CD4-positive, CD25-positive, alpha-beta regulatory T cell (primary cell): Measurements from ENCODE around the gene RBM19. TPM values are rescaled to one million over a fixed set of nuclear protein-coding genes. Genes with fewer than 3 reads are reported as not detected.

ENCODE experiments used
- ATAC-seq, 2 donors: fragments of 150-1000 bp; cut with Tn5 transposase; one replicate each; pipeline ENCODE4 v1.10.0; 2021; ENCODE audit warnings: low read depth in 2 of 2, moderate number of reproducible peaks in 2 of 2, moderate library complexity in 1 of 2
- DNase-seq, 3 donors: peaks; one replicate each; pipeline versions ENCODE4 v3.0.0 to v3.0.0-alpha.2; 2012 to 2022; ENCODE audit warnings: mixed read lengths in 1 of 3
- H3K27ac ChIP-seq: one replicate; pipeline ENCODE4 v1.7.0; 2013; ENCODE audit warnings: mild to moderate bottlenecking, low read length; ENCODE audit not compliant: insufficient read depth, poor library complexity, severe bottlenecking
- H3K27me3 ChIP-seq: one replicate; pipeline ENCODE4 v1.7.0; 2013; ENCODE audit warnings: low read length; ENCODE audit not compliant: control insufficient read depth, insufficient read depth
- H3K36me3 ChIP-seq: one replicate; pipeline ENCODE4 v1.7.0; 2013; ENCODE audit warnings: mild to moderate bottlenecking, low read length, moderate library complexity; ENCODE audit not compliant: control insufficient read depth, insufficient read depth
- H3K4me1 ChIP-seq: 2 replicates; pipeline ENCODE4 v1.7.0; 2013; ENCODE audit warnings: mild to moderate bottlenecking, low read length; ENCODE audit not compliant: insufficient read depth, control insufficient read depth, poor library complexity, severe bottlenecking
- H3K4me3 ChIP-seq: one replicate; pipeline ENCODE4 v1.7.0; 2013; ENCODE audit warnings: low read depth, mild to moderate bottlenecking, low read length, moderate library complexity
- H3K9me3 ChIP-seq, 2 experiments: 1 replicate in 1 of 2; 2 replicates in 1 of 2; pipeline ENCODE4 v1.7.0; 2013; ENCODE audit warnings: low read length in 2 of 2, mild to moderate bottlenecking in 1 of 2, moderate library complexity in 1 of 2; ENCODE audit not compliant: control insufficient read depth in 2 of 2
- H3K27ac Mint-ChIP-seq, 3 donors: one replicate each; pipeline ENCODE4 v1.8.0; 2020 to 2022; ENCODE audit warnings: mild to moderate bottlenecking in 3 of 3, mixed read lengths in 3 of 3, moderate library complexity in 2 of 3
- H3K27me3 Mint-ChIP-seq: one replicate; pipeline ENCODE4 v1.8.0; 2022; ENCODE audit warnings: mild to moderate bottlenecking, mixed read lengths
- H3K36me3 Mint-ChIP-seq: one replicate; pipeline ENCODE4 v1.8.0; 2020; ENCODE audit warnings: mixed read lengths
- H3K4me1 Mint-ChIP-seq, 4 donors: one replicate each; pipeline ENCODE4 v1.8.0; 2020 to 2022; ENCODE audit warnings: mixed read lengths in 4 of 4, mild to moderate bottlenecking in 1 of 4
- H3K4me3 Mint-ChIP-seq, 4 donors: one replicate each; pipeline ENCODE4 v1.8.0; 2020 to 2022; ENCODE audit warnings: mild to moderate bottlenecking in 4 of 4, mixed read lengths in 4 of 4, moderate library complexity in 3 of 4
- H3K9me3 Mint-ChIP-seq, 7 donors: one replicate each; pipeline ENCODE4 v1.8.0; 2020 to 2022; ENCODE audit warnings: mixed read lengths in 7 of 7, mild to moderate bottlenecking in 3 of 7, moderate library complexity in 2 of 7
- polyA plus RNA-seq, 4 donors: library from polyadenylated mRNA; unstranded; fragments of 300-500 nt; fragmentation: Illumina TruSeq; gene quantifications; one replicate each; pipeline ENCODE4 v1.2.3, GENCODE V29; 2021
- total RNA-seq: library from RNA; stranded (reverse); gene quantifications from one replicate; pipeline ENCODE4 v1.2.3, GENCODE V29; 2022

The RBM19 gene
- total and polyA plus RNA-seq, 5 donors from 2014 or later: 6.3 to 66.2 (median 6.9) TPM

- DNase-seq: no peak
- no peaks in the 10 kb centered on the region for H3K9me3 ChIP-seq
- H3K27me3 ChIP-seq: peaks cover 7% of the 10 kb centered on the region
- Mint-ChIP-seq H3K27ac (no peak overlapping the region), H3K9me3 (peaks cover 0 to 4% (median 0%) of the 10 kb centered on the region in 7 donors), H3K4me1 (peaks cover 0 to 5% (median under 1%) of the 10 kb centered on the region in 4 donors), H3K27me3 (peaks cover 45% of the 10 kb centered on the region), H3K36me3 (no peaks in the 10 kb centered on the region), H3K4me3 (no peak overlapping the region)
- no peaks in the 10 kb centered on the region for H3K36me3 ChIP-seq
- H3K27ac ChIP-seq: no peak overlapping the region
- ATAC-seq: no peak
- H3K4me1 ChIP-seq: no peaks in the 10 kb centered on the region
- no peak overlapping the region for H3K4me3 ChIP-seq
These were observed 7.2 kb upstream of the RBM19 start for GRCh38 chr12:113973109-113973904.

- Histone ChIP-seq H3K4me3 (no peak overlapping the region), H3K27me3 (peaks cover 6% of the 10 kb centered on the region), H3K27ac (no peak overlapping the region), H3K36me3 (no peaks in the 10 kb centered on the region), H3K9me3 (no peaks in the 10 kb centered on the region), H3K4me1 (peaks cover 9% of the 10 kb centered on the region)
- H3K4me3 Mint-ChIP-seq: no peak overlapping the region
- H3K4me1 Mint-ChIP-seq: peaks cover 0 to 16% (median 10%) of the 10 kb centered on the region in 4 donors
- no peak for DNase-seq
- peaks cover 44% of the 10 kb centered on the region for H3K27me3 Mint-ChIP-seq
- H3K9me3 Mint-ChIP-seq: peaks cover 0 to 4% (median 0%) of the 10 kb centered on the region in 7 donors
- H3K36me3 Mint-ChIP-seq: no peaks in the 10 kb centered on the region
- no peak overlapping the region for H3K27ac Mint-ChIP-seq
- ATAC-seq: no peak
These were observed 5.3 kb upstream of the RBM19 start for GRCh38 chr12:113971392-113971791.

- Histone ChIP-seq H3K36me3 (no peaks in the 10 kb centered on the region), H3K9me3 (no peaks in the 10 kb centered on the region), H3K4me1 (peaks cover 17% of the 10 kb centered on the region), H3K4me3 (no peak overlapping the region), H3K27me3 (peaks cover 4% of the 10 kb centered on the region), H3K27ac (no peak overlapping the region)
- Mint-ChIP-seq H3K4me3 (no peak overlapping the region), H3K27me3 (peaks cover 44% of the 10 kb centered on the region), H3K36me3 (no peaks in the 10 kb centered on the region), H3K4me1 (peaks cover 5 to 26% (median 16%) of the 10 kb centered on the region in 4 donors), H3K9me3 (peaks cover 0 to 4% (median 0%) of the 10 kb centered on the region in 7 donors), H3K27ac (no peak overlapping the region)
- DNase-seq (no peak), ATAC-seq (no peak)
These were observed 4.1 kb upstream of the RBM19 start for GRCh38 chr12:113970211-113970610.

GRCh38 chr12:113967368-113967767 lies 1.2 kb upstream of the RBM19 start:
- peaks cover 25% of the 10 kb centered on the region for H3K27me3 Mint-ChIP-seq
- no peak overlapping the region for H3K4me3 ChIP-seq
- peaks cover 10 to 47% (median 32%) of the 10 kb centered on the region in 4 donors for H3K4me1 Mint-ChIP-seq
- peaks cover 12% of the 10 kb centered on the region for H3K36me3 Mint-ChIP-seq
- no peak overlapping the region for H3K27ac ChIP-seq
- H3K27ac Mint-ChIP-seq: peak overlapping the region in 1 of 3 donors; percentile 97
- peaks cover 24% of the 10 kb centered on the region for H3K4me1 ChIP-seq
- no peaks in the 10 kb centered on the region for H3K9me3 ChIP-seq
- H3K9me3 Mint-ChIP-seq: peaks cover 0 to 3% (median 0%) of the 10 kb centered on the region in 7 donors
- H3K36me3 ChIP-seq: peaks cover 4% of the 10 kb centered on the region
- no peaks in the 10 kb centered on the region for H3K27me3 ChIP-seq
- ATAC-seq (no peak), DNase-seq (no peak)
- H3K4me3 Mint-ChIP-seq: peak overlapping the region in 3 of 4 donors; percentile 95 to 98 (median 96)

GRCh38 chr12:113962733-113963132 lies 3.4 kb downstream of the RBM19 start:
- Histone ChIP-seq H3K27ac (no peak overlapping the region), H3K27me3 (no peaks in the 10 kb centered on the region), H3K4me1 (peaks cover 24% of the 10 kb centered on the region), H3K4me3 (no peak overlapping the region), H3K9me3 (no peaks in the 10 kb centered on the region), H3K36me3 (peaks cover 51% of the 10 kb centered on the region)
- ATAC-seq (no peak), DNase-seq (no peak)
- H3K36me3 Mint-ChIP-seq: peaks cover 48% of the 10 kb centered on the region
- H3K9me3 Mint-ChIP-seq: peaks cover 0 to 3% (median 0%) of the 10 kb centered on the region in 7 donors
- peaks cover 7% of the 10 kb centered on the region for H3K27me3 Mint-ChIP-seq
- peak overlapping the region in 2 of 3 donors; percentile 19 to 90 for H3K27ac Mint-ChIP-seq
- H3K4me1 Mint-ChIP-seq: peaks cover 12 to 57% (median 39%) of the 10 kb centered on the region in 4 donors
- H3K4me3 Mint-ChIP-seq: peak overlapping the region in 3 of 4 donors; percentile 32 to 53 (median 53)

- no peak overlapping the region for H3K4me3 ChIP-seq
- peaks cover 55% of the 10 kb centered on the region for H3K36me3 ChIP-seq
- Mint-ChIP-seq H3K27ac (peak overlapping the region; percentile 19 to 90 (median 87)), H3K4me3 (peak overlapping the region in 2 of 4 donors; percentile 32 to 53), H3K36me3 (peaks cover 48% of the 10 kb centered on the region), H3K27me3 (peaks cover 7% of the 10 kb centered on the region), H3K4me1 (peaks cover 12 to 54% (median 38%) of the 10 kb centered on the region in 4 donors), H3K9me3 (peaks cover 0 to 3% (median 0%) of the 10 kb centered on the region in 7 donors)
- H3K9me3 ChIP-seq: no peaks in the 10 kb centered on the region
- peak in 1 of 2 donors; percentile 21 for ATAC-seq
- H3K27me3 ChIP-seq: no peaks in the 10 kb centered on the region
- peaks cover 22% of the 10 kb centered on the region for H3K4me1 ChIP-seq
- DNase-seq: peak in 1 of 3 donors; percentile 53
- no peak overlapping the region for H3K27ac ChIP-seq
These were observed 4.0 kb downstream of the RBM19 start for GRCh38 chr12:113961921-113962710.

- peaks cover 74% of the 10 kb centered on the region for H3K36me3 ChIP-seq
- H3K27ac Mint-ChIP-seq: no peak overlapping the region
- H3K4me3 Mint-ChIP-seq: no peak overlapping the region
- peaks cover 6% of the 10 kb centered on the region for H3K4me1 ChIP-seq
- peaks cover 7 to 34% (median 23%) of the 10 kb centered on the region in 4 donors for H3K4me1 Mint-ChIP-seq
- ATAC-seq (no peak), DNase-seq (no peak)
- H3K36me3 Mint-ChIP-seq: peaks cover 59% of the 10 kb centered on the region
- no peak overlapping the region for H3K27ac ChIP-seq
- no peak overlapping the region for H3K4me3 ChIP-seq
- H3K27me3 Mint-ChIP-seq: no peaks in the 10 kb centered on the region
- no peaks in the 10 kb centered on the region for H3K9me3 ChIP-seq
- no peaks in the 10 kb centered on the region for H3K27me3 ChIP-seq
- no peaks in the 10 kb centered on the region for H3K9me3 Mint-ChIP-seq
These were observed 6.1 kb downstream of the RBM19 start for GRCh38 chr12:113960030-113960429.
